GM23338 (cell line): ENCODE data around the gene MEGF6. TPM values are rescaled to one million over a fixed set of nuclear protein-coding genes. Genes with fewer than 3 reads are reported as not detected.

Source experiments
- ATAC-seq: fragments of 200-7000 bp; cut with Tn5 transposase; 3 replicates; pipeline ENCODE4 v1.9.1; 2020
- DNase-seq: peaks from one replicate; pipeline ENCODE4 v3.0.0-alpha.2; 2015; ENCODE audit warnings: low spot score
- H2AFZ ChIP-seq: fragments of 200-600 bp; sonication (generic); 2 replicates; pipeline ENCODE4 v1.8.0; 2016; ENCODE audit warnings: antibody characterized with exemption, mild to moderate bottlenecking, moderate library complexity
- H3F3A ChIP-seq: fragments of 200-600 bp; sonication (generic); replicated peaks from 2 replicates; pipeline ENCODE4 v1.8.0; 2017; ENCODE audit warnings: antibody characterized with exemption, mixed run types, low read depth
- H3K27ac ChIP-seq: fragments of 200-600 bp; sonication (generic); 2 replicates; pipeline ENCODE4 v1.6.1; 2016; ENCODE audit warnings: low read depth
- H3K27me3 ChIP-seq: fragments of 200-600 bp; sonication (generic); 2 replicates; pipeline ENCODE4 v1.8.0; 2016; ENCODE audit warnings: mild to moderate bottlenecking, mixed run types, moderate library complexity; ENCODE audit not compliant: insufficient read depth
- H3K36me3 ChIP-seq: fragments of 200-600 bp; sonication (generic); 2 replicates; pipeline ENCODE4 v1.8.0; 2016; ENCODE audit warnings: mild to moderate bottlenecking; ENCODE audit not compliant: insufficient read depth
- H3K4me1 ChIP-seq: fragments of 200-600 bp; sonication (generic); 2 replicates; pipeline ENCODE4 v1.8.0; 2016; ENCODE audit warnings: mild to moderate bottlenecking, moderate library complexity; ENCODE audit not compliant: insufficient read depth
- H3K4me2 ChIP-seq: fragments of 200-600 bp; sonication (generic); 2 replicates; pipeline ENCODE4 v1.7.1; 2017; ENCODE audit warnings: mixed run types
- H3K4me3 ChIP-seq: fragments of 200-600 bp; sonication (generic); 2 replicates; pipeline ENCODE4 v1.6.1; 2016; ENCODE audit warnings: mixed run types
- H3K79me2 ChIP-seq: fragments of 200-600 bp; sonication (generic); replicated peaks from 2 replicates; pipeline ENCODE4 v1.8.0; 2017; ENCODE audit warnings: mild to moderate bottlenecking; ENCODE audit not compliant: insufficient read depth
- H3K9me2 ChIP-seq: fragments of 200-600 bp; sonication (generic); 2 replicates; pipeline ENCODE4 v1.8.0; 2017; ENCODE audit not compliant: insufficient read depth
- H4K20me1 ChIP-seq: fragments of 200-600 bp; sonication (generic); replicated peaks from 2 replicates; pipeline ENCODE4 v1.8.0; 2017; ENCODE audit warnings: mild to moderate bottlenecking; ENCODE audit not compliant: insufficient read depth
- H3K27ac Mint-ChIP-seq: 2 replicates; pipeline ENCODE4 v1.8.0; 2020; ENCODE audit warnings: inconsistent platforms, mild to moderate bottlenecking, moderate library complexity, mixed read lengths
- H3K27me3 Mint-ChIP-seq: 3 replicates; pipeline ENCODE4 v1.8.0; 2022; ENCODE audit warnings: low read depth, mild to moderate bottlenecking, moderate library complexity, mixed read lengths, inconsistent platforms; ENCODE audit not compliant: insufficient read depth, poor library complexity
- H3K36me3 Mint-ChIP-seq: 3 replicates; pipeline ENCODE4 v1.8.0; 2021; ENCODE audit warnings: low read depth, mild to moderate bottlenecking, inconsistent platforms, moderate library complexity, mixed read lengths
- H3K4me1 Mint-ChIP-seq: 3 replicates; pipeline ENCODE4 v1.8.0; 2020; ENCODE audit warnings: mild to moderate bottlenecking, inconsistent platforms, mixed read lengths
- H3K4me3 Mint-ChIP-seq: 3 replicates; pipeline ENCODE4 v1.8.0; 2021; ENCODE audit warnings: moderate library complexity, mild to moderate bottlenecking, inconsistent platforms, mixed read lengths
- H3K9me3 Mint-ChIP-seq: 3 replicates; pipeline ENCODE4 v1.8.0; 2020; ENCODE audit warnings: moderate library complexity, mild to moderate bottlenecking, inconsistent platforms, mixed read lengths
- CREB1 ChIP-seq: fragments of 250-450 bp; sonication (Bioruptor Pico); IDR thresholded peaks from 2 replicates; pipeline ENCODE4 v1.5.0; 2020; ENCODE audit warnings: low read depth, mild to moderate bottlenecking, moderate library complexity
- NANOG ChIP-seq: IDR thresholded peaks from 2 replicates; pipeline ENCODE4 v1.6.1; 2016; ENCODE audit warnings: antibody characterized with exemption, borderline replicate concordance
- POLR2AphosphoS5 ChIP-seq: IDR thresholded peaks from 2 replicates; pipeline ENCODE4 v1.6.1; 2016; ENCODE audit warnings: antibody characterized with exemption, low read depth
- STAT1 ChIP-seq: IDR thresholded peaks from one replicate; pipeline ENCODE4 v1.6.1; 2016; ENCODE audit warnings: antibody characterized with exemption; ENCODE audit not compliant: unreplicated experiment
- ZNF331 ChIP-seq: fragments of 250-450 bp; sonication (Bioruptor Pico); IDR thresholded peaks from 2 replicates; pipeline ENCODE4 v1.5.0; 2020; ENCODE audit warnings: low read depth, mild to moderate bottlenecking, moderate library complexity
- polyA plus RNA-seq: library from polyadenylated mRNA; unstranded; fragments of >200 nt; fragmentation: Nextera tagmentation; extraction: Ambion mirVana; gene quantifications from 2 replicates; pipeline ENCODE4 v1.2.1, GENCODE V29; 2016
- total RNA-seq: library from RNA; depleted of rRNA; stranded (reverse); fragments of >200 nt; shearing (Covaris generic); gene quantifications from 2 replicates; pipeline ENCODE4 v1.2.3, GENCODE V29; 2014
- TF ChIP-seq, protein P1 (sequence below): fragments of 250-450 bp; sonication (Bioruptor Pico); IDR thresholded peaks from 2 replicates; pipeline ENCODE4 v1.5.0; 2020; ENCODE audit warnings: mild to moderate bottlenecking, moderate library complexity
- TF ChIP-seq, protein P2 (sequence below), 2 experiments: fragments of 200-600 bp in 1 of 2; sonication (generic) in 1 of 2; conservative IDR thresholded peaks; 2 replicates each; pipeline versions ENCODE4 v1.5.1 to v1.6.1; 2016 to 2017; ENCODE audit warnings: antibody characterized with exemption in 2 of 2, low read depth in 2 of 2, mild to moderate bottlenecking in 2 of 2, moderate library complexity in 1 of 2

MEGF6 gene
- total and polyA plus RNA-seq, 2 experiments from 2014 or later: 4.0 to 21.4 TPM

DNA sequence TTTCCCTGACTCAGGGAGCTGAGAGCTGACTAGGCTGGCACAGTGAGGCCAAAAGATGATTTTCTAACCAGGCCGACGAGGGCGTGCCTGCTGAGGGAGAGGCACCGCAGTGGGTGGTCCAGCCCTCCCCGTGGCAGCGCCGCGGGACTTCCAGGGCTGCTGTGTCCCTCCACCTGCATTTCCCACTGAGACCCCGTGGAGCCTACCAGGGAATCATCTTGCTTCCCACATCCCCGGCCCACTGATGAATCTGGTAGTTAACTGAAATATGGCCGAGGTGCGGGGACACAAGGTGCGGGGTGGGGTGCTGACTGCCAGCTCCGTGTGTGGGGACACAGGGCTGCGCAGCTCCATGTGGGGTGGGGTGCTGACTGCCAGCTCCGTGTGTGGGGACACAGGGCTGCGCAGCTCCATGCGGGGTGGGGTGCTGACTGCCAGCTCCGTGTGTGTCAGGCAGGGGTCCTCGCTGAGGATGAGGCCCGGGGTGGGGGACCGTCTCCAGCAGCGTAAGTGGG, 28.1 kb upstream of the MEGF6 start (continued):
- TF ChIP-seq, protein P1, sequence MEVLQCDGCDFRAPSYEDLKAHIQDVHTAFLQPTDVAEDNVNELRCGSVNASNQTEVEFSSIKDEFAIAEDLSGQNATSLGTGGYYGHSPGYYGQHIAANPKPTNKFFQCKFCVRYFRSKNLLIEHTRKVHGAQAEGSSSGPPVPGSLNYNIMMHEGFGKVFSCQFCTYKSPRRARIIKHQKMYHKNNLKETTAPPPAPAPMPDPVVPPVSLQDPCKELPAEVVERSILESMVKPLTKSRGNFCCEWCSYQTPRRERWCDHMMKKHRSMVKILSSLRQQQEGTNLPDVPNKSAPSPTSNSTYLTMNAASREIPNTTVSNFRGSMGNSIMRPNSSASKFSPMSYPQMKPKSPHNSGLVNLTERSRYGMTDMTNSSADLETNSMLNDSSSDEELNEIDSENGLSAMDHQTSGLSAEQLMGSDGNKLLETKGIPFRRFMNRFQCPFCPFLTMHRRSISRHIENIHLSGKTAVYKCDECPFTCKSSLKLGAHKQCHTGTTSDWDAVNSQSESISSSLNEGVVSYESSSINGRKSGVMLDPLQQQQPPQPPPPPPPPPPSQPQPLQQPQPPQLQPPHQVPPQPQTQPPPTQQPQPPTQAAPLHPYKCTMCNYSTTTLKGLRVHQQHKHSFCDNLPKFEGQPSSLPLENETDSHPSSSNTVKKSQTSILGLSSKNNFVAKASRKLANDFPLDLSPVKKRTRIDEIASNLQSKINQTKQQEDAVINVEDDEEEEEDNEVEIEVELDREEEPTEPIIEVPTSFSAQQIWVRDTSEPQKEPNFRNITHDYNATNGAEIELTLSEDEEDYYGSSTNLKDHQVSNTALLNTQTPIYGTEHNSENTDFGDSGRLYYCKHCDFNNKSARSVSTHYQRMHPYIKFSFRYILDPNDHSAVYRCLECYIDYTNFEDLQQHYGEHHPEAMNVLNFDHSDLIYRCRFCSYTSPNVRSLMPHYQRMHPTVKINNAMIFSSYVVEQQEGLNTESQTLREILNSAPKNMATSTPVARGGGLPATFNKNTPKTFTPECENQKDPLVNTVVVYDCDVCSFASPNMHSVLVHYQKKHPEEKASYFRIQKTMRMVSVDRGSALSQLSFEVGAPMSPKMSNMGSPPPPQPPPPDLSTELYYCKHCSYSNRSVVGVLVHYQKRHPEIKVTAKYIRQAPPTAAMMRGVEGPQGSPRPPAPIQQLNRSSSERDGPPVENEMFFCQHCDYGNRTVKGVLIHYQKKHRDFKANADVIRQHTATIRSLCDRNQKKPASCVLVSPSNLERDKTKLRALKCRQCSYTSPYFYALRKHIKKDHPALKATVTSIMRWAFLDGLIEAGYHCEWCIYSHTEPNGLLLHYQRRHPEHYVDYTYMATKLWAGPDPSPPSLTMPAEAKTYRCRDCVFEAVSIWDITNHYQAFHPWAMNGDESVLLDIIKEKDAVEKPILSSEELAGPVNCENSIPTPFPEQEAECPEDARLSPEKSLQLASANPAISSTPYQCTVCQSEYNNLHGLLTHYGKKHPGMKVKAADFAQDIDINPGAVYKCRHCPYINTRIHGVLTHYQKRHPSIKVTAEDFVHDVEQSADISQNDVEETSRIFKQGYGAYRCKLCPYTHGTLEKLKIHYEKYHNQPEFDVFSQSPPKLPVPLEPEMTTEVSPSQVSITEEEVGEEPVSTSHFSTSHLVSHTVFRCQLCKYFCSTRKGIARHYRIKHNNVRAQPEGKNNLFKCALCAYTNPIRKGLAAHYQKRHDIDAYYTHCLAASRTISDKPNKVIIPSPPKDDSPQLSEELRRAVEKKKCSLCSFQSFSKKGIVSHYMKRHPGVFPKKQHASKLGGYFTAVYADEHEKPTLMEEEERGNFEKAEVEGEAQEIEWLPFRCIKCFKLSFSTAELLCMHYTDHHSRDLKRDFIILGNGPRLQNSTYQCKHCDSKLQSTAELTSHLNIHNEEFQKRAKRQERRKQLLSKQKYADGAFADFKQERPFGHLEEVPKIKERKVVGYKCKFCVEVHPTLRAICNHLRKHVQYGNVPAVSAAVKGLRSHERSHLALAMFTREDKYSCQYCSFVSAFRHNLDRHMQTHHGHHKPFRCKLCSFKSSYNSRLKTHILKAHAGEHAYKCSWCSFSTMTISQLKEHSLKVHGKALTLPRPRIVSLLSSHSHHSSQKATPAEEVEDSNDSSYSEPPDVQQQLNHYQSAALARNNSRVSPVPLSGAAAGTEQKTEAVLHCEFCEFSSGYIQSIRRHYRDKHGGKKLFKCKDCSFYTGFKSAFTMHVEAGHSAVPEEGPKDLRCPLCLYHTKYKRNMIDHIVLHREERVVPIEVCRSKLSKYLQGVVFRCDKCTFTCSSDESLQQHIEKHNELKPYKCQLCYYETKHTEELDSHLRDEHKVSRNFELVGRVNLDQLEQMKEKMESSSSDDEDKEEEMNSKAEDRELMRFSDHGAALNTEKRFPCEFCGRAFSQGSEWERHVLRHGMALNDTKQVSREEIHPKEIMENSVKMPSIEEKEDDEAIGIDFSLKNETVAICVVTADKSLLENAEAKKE (CRISPR knock-in tag): no peak
- no peak for TF ChIP-seq STAT1
- no peak for TF ChIP-seq ZNF331 (CRISPR knock-in tag)
- TF ChIP-seq NANOG: no peak
- TF ChIP-seq POLR2AphosphoS5: no peak

DNA sequence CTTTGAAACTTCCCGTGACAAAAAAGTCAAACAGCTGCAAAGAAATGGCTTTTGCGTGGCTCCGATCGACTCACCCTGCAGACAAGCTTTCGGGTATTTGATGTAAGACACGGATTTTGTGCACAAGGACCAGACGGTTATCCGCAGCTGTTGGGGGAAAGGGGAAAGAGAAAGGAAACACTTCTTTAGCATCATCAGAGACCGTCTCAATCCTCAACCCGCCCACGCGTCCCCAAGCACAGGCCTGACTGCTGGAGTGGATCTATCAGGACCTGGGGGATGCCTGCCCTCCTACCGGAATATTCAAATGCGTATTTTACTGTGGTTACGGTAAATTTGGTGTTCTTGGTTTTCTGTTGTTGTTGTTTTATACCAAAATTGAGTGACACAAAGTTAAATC, 27.4 kb upstream of the MEGF6 start:
- no peak for DNase-seq
- Histone ChIP-seq H3K9me2 (no peaks in the 10 kb centered on the region), H3K4me3 (no peak overlapping the region), H3K79me2 (peaks cover 8% of the 10 kb centered on the region; the same call in 1 of the 2 replicates), H3K36me3 (peaks cover 13% of the 10 kb centered on the region; the same call in 1 of the 2 replicates), H3F3A (no peaks in the 10 kb centered on the region; the same call in 1 of the 2 replicates), H4K20me1 (no peaks in the 10 kb centered on the region), H3K27me3 (no peaks in the 10 kb centered on the region), H3K27ac (no peak overlapping the region), H3K4me1 (no peaks in the 10 kb centered on the region), H2AFZ (no peak overlapping the region), H3K4me2 (no peak overlapping the region)
- Mint-ChIP-seq H3K4me3 (no peak overlapping the region), H3K9me3 (no peaks in the 10 kb centered on the region), H3K4me1 (no peaks in the 10 kb centered on the region), H3K27ac (no peak overlapping the region), H3K27me3 (no peaks in the 10 kb centered on the region), H3K36me3 (peaks cover 26% of the 10 kb centered on the region)
- no peak for ATAC-seq
- TF ChIP-seq CREB1 (CRISPR knock-in tag) (no peak), NANOG (no peak), STAT1 (no peak), ZNF331 (CRISPR knock-in tag) (no peak)
- TF ChIP-seq, protein P2, sequence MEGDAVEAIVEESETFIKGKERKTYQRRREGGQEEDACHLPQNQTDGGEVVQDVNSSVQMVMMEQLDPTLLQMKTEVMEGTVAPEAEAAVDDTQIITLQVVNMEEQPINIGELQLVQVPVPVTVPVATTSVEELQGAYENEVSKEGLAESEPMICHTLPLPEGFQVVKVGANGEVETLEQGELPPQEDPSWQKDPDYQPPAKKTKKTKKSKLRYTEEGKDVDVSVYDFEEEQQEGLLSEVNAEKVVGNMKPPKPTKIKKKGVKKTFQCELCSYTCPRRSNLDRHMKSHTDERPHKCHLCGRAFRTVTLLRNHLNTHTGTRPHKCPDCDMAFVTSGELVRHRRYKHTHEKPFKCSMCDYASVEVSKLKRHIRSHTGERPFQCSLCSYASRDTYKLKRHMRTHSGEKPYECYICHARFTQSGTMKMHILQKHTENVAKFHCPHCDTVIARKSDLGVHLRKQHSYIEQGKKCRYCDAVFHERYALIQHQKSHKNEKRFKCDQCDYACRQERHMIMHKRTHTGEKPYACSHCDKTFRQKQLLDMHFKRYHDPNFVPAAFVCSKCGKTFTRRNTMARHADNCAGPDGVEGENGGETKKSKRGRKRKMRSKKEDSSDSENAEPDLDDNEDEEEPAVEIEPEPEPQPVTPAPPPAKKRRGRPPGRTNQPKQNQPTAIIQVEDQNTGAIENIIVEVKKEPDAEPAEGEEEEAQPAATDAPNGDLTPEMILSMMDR (conservative IDR thresholded peaks at IDR 0.05; ENCODE audit: low read depth in 2 of 2): no peak
- TF ChIP-seq, protein P1 (CRISPR knock-in tag): no peak
